ENCODE data around the gene PRKG1.

GRCh38 chr10:52032681-52033629 lies 958.7 kb downstream of the PRKG1 start:
- TF ChIP-seq CTCF (IDR thresholded peaks at IDR 0.05) (no peak), EZH2 (IDR thresholded peaks at IDR 0.05) (no peak), EZH2phosphoT487 (IDR thresholded peaks at IDR 0.05) (no peak)
